IPS-NIHi11 (cell line): ENCODE results near the gene CHCHD6.

Experiments
- DNase-seq: peaks from one replicate; pipeline ENCODE4 v3.0.0; 2012; ENCODE audit warnings: mixed read lengths, low spot score

Gene CHCHD6

DNA sequence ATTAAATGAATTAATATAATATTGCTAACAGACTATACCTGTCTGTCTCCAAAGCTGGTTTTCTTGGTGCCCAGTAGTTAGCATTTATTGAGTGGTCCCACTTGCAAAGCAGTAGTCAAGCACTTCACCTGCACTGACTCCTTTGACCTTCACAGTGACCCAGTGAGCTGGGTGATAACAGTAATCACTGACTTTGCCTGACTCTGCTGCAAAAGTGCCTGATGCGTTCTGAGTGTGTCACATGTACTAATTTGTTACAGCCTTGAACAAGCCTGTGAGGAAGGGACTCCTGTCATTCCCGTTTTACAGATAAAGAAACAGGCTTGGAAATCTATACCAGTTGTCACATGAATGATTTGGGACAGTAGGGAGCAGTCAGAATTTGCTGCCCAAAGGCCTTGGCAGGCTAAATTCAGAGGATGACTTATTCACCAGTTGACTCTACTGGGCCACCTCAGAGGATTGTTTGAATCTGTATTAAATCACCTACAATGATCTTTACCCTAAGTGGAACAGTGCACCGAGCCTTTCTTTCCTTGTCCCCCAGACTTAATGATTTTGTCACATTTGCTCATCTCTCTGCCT, 162.2 kb downstream of the CHCHD6 start:
- no peak for DNase-seq

DNA sequence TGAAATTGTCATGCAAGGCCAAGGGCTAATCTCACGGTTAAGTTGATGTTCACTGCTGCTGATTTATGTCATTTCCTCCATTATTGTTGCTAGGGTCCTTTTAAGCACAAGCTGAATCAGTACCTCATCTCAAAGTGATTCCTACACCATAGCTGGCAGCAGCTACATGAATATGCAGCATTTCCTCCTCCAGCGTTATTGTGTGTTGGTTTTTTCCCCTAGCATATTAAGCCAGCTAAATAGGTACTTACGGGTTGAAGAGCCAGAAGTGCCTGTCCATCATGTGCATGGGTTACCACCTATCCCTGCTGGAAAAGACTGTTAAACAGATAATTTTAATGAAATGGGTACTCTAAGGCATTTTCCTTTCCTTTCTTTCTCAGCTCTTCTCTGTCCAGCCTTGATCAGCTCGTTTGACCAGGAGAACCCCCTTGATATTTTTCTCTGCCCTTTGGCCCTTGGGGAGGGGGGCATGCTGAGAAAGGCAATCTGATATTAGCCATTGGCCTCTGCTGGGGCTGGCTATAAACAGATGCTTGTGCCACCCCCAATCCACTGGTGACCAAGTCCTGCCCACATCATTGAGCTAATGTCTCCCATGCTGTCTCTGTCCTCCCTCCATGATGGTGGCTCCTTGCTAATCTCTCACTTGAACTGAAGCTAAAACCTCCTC, 163.3 kb downstream of the CHCHD6 start:
- DNase-seq, result no peak

DNA sequence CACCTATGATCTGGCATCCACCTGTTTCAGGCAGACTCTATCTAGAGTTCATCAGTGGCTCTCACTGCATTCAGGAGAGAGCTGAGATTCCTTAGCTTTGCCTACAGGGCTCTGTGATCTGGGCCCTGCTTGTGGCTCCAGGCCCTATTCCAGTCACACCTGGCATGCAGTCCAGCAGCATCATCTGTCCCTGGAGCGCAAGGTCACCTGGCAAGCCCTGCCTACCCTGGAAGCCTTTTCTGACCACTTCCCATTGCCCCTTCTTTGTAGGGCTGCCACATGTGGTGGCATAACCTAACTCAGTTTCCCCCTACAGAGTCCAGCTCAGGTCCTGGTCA, 163.8 kb downstream of the CHCHD6 start:
- no peak for DNase-seq

DNA sequence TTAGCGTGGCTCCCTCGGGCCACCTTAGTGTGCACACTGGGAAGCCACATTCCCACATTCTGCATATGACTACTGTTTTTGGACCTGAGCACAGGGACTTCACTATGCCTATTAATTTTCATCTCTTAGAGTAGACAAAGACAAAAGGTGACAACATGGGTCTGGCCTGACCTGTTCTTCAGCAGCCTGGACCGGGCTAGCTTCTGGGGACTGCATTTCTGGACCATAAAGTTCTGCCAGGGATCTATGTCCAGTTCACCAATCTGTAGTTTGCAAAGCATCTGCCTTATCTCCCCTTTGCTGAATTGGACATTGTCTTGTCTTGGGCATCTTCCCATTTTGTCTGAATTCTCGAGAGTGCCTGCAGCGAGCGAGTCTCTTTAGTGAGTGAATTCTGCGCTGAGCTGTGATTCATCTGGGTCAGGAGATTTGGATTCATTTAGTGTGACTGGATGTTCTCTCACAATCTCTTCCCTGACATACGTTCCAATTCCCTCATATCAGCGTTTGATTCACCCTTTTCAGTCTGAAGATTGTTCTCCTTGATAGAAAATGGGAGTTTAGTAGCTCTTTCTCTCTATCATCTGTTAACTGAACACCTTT, 166.7 kb downstream of the CHCHD6 start:
- DNase-seq, result no peak

GRCh38 chr3:126872701-126873342, 168.8 kb downstream of the CHCHD6 start:
- DNase-seq, result no peak

DNA sequence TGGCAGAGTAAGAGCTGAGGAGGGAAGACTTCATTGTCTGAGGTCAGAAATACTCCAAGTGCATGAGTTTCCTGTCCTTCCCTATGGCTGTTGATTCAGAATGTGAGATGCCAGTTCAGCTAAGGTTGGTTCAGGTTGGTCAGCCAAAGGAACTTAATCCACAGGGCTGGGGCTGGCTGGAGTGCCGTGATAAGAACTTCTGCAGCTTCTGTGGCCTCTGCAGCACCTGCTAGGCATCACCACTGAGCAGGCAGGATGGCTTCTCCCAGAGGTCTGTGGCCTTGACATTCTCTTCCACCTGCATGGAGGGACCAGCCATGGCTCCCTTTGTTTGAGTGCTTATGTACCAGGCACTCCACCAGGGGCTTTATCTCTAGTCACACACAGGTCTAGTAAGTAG, 169.4 kb downstream of the CHCHD6 start:
- DNase-seq, result no peak

- DNase-seq, result no peak
Observed at GRCh38 chr3:126878664-126879063, 174.6 kb downstream of the CHCHD6 start.

- no peak for DNase-seq
Observed at GRCh38 chr3:126880901-126881300, 176.9 kb downstream of the CHCHD6 start.

DNA sequence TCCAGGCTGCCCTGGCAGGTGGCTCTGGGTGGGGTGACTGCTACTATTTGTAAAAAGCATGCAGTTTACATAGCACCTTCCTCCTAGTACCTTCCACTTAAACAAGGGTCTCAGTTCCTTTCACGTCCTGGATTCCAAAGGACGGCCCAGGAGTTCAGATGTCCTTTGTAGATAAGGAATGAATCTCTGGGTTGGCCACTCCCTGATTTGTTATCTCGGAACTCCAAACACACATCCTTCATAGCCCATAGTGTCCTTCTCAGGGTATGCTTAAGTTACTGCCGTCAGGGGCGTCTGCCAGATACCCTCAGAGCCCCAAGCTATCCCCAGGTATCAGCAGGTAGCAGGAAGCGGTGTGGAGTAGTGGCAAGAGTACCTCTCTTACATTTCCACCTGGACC, 177.8 kb downstream of the CHCHD6 start:
- DNase-seq, result no peak

DNA sequence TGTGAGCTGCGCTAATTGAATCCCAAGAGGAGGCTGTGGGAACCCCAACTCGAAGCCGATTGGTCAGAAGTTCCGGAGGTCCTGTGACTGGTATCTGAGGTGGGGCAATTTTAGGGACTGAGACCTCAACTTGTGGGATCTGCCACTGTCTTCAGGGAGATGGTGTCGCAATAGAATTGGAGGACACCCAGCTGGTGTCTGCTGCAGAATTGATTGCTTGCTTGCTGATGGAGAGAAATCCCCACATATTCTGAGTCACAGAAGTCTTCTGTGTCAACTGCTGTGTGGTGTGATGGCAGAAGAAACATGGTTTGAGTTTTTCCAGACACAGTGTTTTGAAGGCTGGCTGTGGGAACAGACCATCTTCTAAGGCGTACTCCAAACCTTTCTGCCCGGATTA, 179.2 kb downstream of the CHCHD6 start:
- DNase-seq, result no peak

DNA sequence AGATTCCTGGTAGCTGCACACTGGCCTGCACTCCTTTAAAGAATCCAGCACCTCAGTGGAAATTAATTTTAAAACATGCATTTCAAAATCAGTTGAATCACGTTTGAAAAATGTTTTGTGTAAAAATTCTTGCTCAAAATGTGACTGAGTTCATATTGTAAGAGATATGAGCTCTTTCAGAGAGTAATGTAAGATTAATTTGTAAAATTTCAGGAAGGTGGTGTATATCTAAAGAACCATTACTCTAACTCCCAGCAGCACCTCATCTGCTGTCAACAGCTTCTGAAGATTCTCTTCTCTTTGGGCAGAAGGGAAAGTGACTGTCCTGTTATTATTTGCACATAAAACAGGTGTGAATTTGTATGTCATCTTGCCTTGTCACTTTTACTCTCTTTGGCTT, 181.4 kb downstream of the CHCHD6 start:
- no peak for DNase-seq

GRCh38 chr3:126886217-126886616, 182.2 kb downstream of the CHCHD6 start:
- no peak for DNase-seq

DNA sequence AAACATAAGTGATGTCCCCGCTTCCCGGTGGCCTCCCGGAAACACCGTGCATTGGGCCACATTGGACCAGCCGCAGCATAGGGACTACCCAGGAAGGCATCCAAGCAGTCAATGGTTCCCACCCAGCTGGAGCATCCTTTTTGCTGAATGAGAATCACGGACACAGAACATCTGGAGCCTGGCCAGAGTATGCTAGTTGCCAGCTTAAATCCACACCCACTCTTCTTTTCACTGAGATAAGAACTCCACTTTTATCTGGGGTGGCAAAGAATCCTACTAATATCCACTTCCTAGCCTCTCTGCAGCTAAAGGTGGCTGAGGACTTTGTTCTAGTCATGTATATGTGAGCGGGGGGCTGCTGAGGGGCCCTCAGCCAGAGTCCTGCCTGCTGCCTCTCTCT, 183.6 kb downstream of the CHCHD6 start:
- DNase-seq, result no peak

DNA sequence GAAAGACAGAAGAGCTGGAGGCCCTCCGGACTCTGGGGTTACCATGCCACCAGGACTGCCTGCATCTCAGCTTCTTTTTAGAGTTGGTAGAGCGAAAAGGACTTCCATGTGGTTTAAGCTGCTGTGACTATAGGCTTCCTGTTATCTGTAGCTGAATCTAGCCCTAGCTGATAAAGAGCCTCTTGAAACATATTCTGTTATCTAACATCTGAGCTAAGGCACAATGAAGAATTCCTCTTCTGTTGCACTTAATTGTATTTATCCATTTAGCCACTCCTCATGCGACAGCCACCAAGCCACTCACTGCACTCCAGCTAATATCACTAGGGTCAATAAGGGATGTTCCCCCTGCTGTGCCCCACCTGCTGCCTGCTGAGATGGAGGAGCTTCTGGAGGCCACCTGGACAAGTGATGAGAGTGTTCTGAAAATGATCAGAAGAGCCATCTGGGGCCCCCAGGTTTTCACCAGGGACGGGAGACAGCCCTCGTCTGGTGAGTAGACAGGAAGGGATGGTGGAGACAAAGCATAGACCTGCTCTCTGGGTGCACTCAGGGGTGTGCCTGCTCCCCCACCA, 184.2 kb downstream of the CHCHD6 start:
- no peak for DNase-seq

DNA sequence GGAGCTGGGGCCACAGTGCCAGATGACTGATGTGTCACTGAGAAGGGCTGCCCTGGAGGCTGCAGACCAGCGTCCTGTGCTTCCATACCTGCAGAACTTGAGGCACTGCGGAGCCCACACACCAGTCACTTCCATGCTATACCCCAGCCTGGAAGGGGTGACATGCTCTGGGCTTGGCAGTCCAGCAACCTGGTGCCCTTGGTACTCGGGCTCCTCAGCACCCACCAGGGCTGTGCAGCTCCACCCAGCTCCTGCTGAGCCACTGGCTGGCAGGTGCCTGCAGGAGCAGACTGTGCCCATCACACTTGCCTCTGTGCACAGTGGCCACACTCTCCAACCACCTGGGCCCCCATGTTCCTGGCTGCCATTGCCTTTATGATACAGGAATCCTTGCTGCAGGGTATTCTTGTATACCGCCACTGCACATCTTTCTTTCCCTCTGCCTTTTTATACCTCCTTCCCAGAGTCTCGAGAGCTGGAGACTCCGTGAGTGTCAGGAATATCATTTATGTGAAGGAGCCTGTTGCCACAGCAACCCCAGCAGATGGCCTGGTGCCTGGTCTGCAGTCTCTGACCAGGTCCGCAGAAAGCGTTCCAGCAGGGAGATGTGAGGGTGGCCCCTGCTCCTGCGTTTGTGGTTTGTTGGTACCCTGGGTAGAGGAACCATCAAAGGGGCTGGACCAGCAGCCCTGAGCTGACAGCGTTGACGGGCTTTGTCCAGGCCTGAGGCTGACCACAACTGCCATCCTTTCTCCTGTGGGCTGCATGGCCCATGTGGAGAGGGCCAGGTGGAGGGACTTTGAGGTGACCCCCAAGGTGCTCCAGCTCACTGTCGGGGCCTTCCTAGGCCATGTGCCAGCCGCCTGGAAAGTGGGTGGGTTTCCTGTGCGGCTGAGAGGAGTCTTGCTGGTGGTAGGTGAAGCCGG, 185.5 kb downstream of the CHCHD6 start:
- no peak for DNase-seq

- DNase-seq, result no peak
Observed at GRCh38 chr3:126891141-126891540, 187.1 kb downstream of the CHCHD6 start.

- DNase-seq, result no peak
Observed at GRCh38 chr3:126891791-126892190, 187.8 kb downstream of the CHCHD6 start.

DNA sequence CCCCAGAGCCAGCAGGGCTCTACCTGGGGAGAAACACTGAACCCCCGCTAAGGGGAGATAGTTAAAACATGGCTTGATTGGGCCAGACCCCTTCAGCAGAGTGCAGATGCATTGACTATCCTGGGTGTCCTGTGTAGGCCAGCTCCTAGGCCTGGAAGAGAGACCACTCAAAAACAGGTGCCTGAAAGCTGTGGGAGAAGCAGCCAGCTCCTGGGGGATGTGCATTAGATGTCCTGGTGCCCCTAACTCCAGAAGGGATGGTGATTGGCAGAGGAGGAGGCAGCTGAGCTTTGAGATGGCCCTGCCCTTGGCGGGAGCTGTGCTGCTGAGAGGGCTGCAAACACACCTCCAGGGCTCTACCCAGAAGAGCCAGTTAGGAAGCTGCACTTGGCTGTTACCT, 189.6 kb downstream of the CHCHD6 start:
- DNase-seq, result no peak

- DNase-seq, result no peak
Observed at GRCh38 chr3:126894475-126894874, 190.4 kb downstream of the CHCHD6 start.

- no peak for DNase-seq
Observed at GRCh38 chr3:126895178-126896066, 191.4 kb downstream of the CHCHD6 start.

- DNase-seq, result no peak
Observed at GRCh38 chr3:126896067-126896441, 192.0 kb downstream of the CHCHD6 start.
